AG08395 (cell line): Measurements from ENCODE around the gene TSPYL1.

Experiments used
- DNase-seq: peaks from one replicate; pipeline ENCODE4 v3.0.0; 2012; ENCODE audit warnings: mixed read lengths, low spot score

Gene TSPYL1

GRCh38 chr6:116256694-116257093, 23.0 kb downstream of the TSPYL1 start:
- DNase-seq, result no peak

DNA sequence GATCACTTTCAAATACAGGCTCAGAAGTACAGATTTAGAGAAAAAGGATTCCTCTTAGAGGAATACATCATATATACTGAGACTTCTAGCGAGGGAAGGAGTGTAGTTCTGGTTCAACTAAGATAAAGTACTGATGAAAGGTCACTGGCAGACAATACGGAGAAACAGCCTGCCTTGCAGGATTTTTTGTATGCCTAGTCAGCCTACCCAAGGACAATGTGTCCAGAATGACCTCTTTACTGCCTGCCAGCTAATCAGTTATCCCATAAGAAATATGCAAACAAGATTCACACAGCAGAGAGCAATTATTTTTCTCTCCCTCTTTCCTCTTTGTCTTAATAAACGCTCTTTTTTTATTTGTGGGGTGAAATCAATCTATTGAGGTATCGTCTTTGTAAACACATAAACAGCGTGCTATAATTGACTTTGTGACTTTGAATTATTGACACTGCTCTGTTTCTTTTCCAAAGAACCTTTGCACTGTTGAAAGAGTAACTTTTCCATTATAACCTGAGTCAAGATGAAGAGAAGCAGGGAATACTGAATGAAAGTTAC, 24.4 kb downstream of the TSPYL1 start:
- DNase-seq, result no peak

- DNase-seq, result no peak
Measured at GRCh38 chr6:116254297-116255056, 25.3 kb downstream of the TSPYL1 start.

- peak; percentile 94 for DNase-seq
Measured at GRCh38 chr6:116253505-116254296, 26.0 kb downstream of the TSPYL1 start, which contains the start of gene TSPYL4. Gene TSPYL4, minus strand, starts transcription at chr6:116254075. Its CDS starts 67 bp downstream, at chr6:116254008.

GRCh38 chr6:116253188-116253504, 26.6 kb downstream of the TSPYL1 start:
- DNase-seq, result no peak

GRCh38 chr6:116251568-116252384, 28.0 kb downstream of the TSPYL1 start:
- DNase-seq, result peak; percentile 64

DNA sequence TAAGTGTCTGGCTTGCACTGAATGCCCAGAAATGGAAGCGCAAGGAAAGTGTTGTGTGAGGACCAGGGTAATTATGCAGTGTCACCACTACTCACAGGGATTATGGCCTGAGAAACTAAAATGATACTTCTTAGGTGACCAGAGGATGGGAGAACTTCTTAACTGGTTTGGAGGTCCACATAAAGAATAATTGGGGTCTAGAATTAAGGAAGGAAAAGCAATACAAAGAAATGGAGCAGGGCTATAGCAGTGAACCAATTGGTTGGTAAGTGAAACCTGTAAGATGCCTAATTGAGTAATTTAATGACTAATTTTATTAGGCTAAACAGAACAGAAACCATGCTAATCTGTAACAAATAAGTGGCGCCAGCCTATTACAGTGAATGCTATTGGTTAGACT, 31.2 kb downstream of the TSPYL1 start:
- no peak for DNase-seq

- DNase-seq, result no peak
Measured at GRCh38 chr6:116247285-116247684, 32.4 kb downstream of the TSPYL1 start.

GRCh38 chr6:116246089-116246488, 33.6 kb downstream of the TSPYL1 start:
- DNase-seq, result no peak

GRCh38 chr6:116244284-116244683, 35.4 kb downstream of the TSPYL1 start:
- DNase-seq, result no peak

DNA sequence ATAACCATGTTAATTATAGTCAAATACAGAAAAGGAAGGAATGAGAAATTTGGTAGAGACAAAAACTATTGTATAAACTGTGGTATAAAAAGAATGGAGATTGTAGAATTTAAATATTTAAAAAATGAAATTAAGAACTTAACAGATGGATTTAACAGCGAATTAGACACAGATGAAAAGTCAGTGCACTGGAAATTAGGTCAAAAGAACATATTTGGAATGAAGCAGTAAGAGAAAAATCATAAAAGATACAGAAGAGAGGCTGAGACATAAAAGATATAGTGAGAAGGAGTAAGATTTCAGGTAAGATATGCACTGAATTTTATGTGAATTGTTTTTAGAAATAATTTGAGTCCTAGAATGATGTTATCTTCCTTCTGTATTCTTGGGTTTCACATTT, 39.9 kb downstream of the TSPYL1 start:
- DNase-seq, result no peak

DNA sequence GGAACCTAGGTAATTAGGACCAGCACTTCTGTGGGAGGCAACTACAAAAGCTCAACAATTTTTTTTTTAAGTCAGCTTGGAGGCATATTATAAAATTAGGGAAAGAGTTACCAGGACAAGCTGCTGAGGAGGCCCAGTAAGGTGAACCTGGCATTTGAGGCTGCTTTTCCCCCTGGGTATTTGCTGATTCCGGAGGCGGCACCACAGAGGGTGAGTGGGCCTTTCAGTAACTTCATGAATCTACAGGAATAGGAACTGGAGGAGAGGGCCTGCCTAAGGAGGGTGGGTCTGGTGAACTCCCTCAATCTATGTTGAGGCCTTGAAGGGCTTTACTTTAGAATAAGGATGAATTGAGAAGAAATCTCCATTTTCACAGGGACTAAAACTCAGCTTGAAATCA, 40.5 kb downstream of the TSPYL1 start:
- DNase-seq, result no peak

DNA sequence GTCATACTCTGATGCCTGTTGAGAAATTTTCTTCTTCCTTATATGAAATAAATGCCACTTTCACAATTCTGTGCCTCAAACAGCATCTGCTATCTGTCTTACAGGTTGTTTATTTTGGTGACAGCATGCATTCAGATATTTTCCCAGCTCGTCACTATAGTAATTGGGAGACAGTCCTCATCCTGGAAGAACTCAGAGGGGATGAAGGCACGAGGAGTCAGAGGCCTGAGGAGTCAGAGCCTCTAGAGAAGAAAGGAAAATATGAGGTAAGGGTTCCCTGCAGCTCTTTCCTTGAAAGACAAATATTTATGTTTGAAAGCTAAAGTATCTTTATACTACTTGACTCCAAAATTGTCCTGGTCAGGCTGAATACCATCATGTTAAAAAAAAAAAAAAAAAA, 41.6 kb downstream of the TSPYL1 start:
- no peak for DNase-seq

GRCh38 chr6:116234689-116235088, 45.0 kb downstream of the TSPYL1 start:
- DNase-seq, result no peak

DNA sequence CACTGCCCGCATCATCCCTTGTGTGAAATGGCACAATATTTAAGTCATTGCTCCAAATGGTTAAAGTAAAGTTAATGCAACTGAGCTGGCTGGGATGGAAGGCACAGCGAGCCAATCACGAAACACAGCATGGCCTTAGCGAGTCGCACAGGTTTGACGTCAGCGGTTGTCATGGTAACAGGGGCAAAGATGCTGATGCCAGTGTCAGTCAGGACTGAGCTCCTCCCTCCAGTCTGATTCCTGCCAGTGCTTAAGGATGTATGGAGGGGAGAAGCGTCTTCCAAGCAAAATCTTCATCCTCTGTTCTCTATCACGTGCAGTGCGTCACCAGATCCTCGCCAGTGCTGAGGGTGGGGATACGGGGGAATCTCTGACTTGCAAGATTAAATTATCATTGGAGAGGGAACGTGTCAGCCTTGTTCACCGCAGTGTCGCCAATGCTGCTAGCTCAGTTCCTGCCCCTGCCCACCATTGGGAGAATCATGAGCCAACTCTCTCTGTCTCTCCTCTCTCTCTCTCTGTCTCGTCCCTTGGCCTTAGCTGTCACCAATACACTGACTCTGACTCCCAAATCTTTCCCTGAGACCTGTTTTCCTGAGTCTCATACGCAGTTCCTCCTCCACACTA, 50.3 kb downstream of the TSPYL1 start:
- peak; percentile 81 for DNase-seq
